ENCODE data around the gene TASOR2. TPM values are rescaled to one million over a fixed set of nuclear protein-coding genes. Genes with fewer than 3 reads are reported as not detected.

Gene TASOR2
- total RNA-seq, 1 donor = 97.4 TPM

DNA sequence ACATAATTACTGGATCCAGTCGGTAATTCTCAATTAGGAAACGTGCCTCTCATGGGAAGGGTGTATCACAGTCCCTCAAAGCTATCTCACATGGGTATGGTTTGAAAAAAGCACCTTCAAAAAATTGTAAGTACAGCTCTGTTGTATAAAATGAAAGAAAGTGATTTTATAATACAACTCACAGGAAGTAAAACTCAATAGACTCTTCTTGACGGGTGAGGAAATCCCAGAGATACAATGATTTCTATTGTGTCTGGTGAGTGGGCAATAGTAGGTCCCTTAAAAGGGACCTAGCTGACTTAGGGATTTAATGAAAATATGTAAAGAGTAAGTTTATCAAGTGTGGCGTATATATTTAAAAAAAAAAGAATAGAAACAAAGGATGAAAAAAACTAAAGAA, 27.0 kb downstream of the TASOR2 start:
- H3K27ac ChIP-seq (ENCODE audit: low read depth, low read length) = no peak overlapping the region
- H2AFZ ChIP-seq (ENCODE audit: low read length) = no peak overlapping the region
- H3K79me2 ChIP-seq (ENCODE audit: insufficient read depth, low read length) = peaks cover 75% of the 10 kb centered on the region
- H3K27me3 ChIP-seq (ENCODE audit: insufficient read depth, low read length) = no peaks in the 10 kb centered on the region
- H3K4me1 ChIP-seq (ENCODE audit: insufficient read depth, low read length) = no peaks in the 10 kb centered on the region
- H3K4me3 ChIP-seq (ENCODE audit: insufficient read depth, low read length) = no peak overlapping the region
- TF ChIP-seq, protein P1, sequence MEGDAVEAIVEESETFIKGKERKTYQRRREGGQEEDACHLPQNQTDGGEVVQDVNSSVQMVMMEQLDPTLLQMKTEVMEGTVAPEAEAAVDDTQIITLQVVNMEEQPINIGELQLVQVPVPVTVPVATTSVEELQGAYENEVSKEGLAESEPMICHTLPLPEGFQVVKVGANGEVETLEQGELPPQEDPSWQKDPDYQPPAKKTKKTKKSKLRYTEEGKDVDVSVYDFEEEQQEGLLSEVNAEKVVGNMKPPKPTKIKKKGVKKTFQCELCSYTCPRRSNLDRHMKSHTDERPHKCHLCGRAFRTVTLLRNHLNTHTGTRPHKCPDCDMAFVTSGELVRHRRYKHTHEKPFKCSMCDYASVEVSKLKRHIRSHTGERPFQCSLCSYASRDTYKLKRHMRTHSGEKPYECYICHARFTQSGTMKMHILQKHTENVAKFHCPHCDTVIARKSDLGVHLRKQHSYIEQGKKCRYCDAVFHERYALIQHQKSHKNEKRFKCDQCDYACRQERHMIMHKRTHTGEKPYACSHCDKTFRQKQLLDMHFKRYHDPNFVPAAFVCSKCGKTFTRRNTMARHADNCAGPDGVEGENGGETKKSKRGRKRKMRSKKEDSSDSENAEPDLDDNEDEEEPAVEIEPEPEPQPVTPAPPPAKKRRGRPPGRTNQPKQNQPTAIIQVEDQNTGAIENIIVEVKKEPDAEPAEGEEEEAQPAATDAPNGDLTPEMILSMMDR (IDR thresholded peaks at IDR 0.05; ENCODE audit: extremely low read depth, low read depth, low read length) = no peak
- no peaks in the 10 kb centered on the region for H3K9me3 ChIP-seq (ENCODE audit: low read depth, low read length)
- H3K4me2 ChIP-seq (ENCODE audit: insufficient read depth, low read length) = peak overlapping the region; percentile 45
- DNase-seq (ENCODE audit: insufficient read length, low spot score, missing footprints) = no peak
- no peaks in the 10 kb centered on the region for H3K36me3 ChIP-seq (ENCODE audit: insufficient read depth, low read length)
- no peaks in the 10 kb centered on the region for H4K20me1 ChIP-seq (ENCODE audit: insufficient read depth, low read length)

DNA sequence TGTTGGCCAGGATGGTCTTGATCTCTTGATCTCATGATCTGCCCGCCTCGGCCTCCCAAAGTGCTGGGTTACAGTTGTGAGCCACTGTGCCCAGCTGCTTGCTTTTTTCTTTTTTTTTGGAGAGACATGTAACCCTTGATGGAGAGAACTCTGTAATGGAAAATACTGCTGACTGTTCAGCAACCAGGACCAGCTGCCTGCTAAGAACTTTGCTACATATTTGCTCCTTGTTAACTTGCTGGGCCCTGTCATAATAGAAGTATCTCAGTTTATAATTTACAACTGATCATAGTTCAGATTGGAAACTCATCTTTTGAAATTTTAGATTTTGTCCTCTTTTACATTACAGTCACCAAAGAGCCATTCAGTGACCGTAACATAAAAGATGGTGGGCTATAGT, 34.9 kb downstream of the TASOR2 start:
- Histone ChIP-seq H3K79me2 (ENCODE audit: insufficient read depth, low read length) (peaks cover 40% of the 10 kb centered on the region), H3K9me3 (ENCODE audit: low read depth, low read length) (no peaks in the 10 kb centered on the region), H3K27ac (ENCODE audit: low read depth, low read length) (no peak overlapping the region), H2AFZ (ENCODE audit: low read length) (no peak overlapping the region), H3K36me3 (ENCODE audit: insufficient read depth, low read length) (peaks cover 25% of the 10 kb centered on the region), H3K4me3 (ENCODE audit: insufficient read depth, low read length) (no peak overlapping the region), H4K20me1 (ENCODE audit: insufficient read depth, low read length) (no peaks in the 10 kb centered on the region), H3K4me2 (ENCODE audit: insufficient read depth, low read length) (no peak overlapping the region), H3K4me1 (ENCODE audit: insufficient read depth, low read length) (no peaks in the 10 kb centered on the region), H3K27me3 (ENCODE audit: insufficient read depth, low read length) (no peaks in the 10 kb centered on the region)
- no peak for DNase-seq (ENCODE audit: insufficient read length, low spot score, missing footprints)
- TF ChIP-seq, protein P1 (IDR thresholded peaks at IDR 0.05; ENCODE audit: extremely low read depth, low read depth, low read length) = no peak

DNA sequence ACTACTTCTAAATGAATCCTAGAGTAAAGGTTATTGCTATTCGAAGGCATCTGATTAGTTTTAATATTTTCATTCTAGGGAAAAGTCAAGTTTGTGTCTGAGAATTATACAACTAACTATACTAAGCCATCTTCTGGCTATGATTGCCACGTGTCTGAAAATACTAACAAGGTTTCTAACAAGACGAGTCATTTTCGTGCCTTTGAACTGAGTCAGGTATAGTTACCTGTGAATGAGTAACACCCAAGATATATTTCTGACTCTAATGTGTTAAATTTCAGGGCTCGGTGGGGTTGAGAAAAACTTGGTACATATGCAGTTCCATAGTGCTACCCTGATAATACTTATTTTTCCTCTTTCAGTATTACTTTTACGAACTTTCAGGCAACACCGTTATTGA, 35.5 kb downstream of the TASOR2 start:
- TF ChIP-seq, protein P1 (IDR thresholded peaks at IDR 0.05; ENCODE audit: extremely low read depth, low read depth, low read length) = no peak
- no peak for DNase-seq (ENCODE audit: insufficient read length, low spot score, missing footprints)
- peaks cover 35% of the 10 kb centered on the region for H3K79me2 ChIP-seq (ENCODE audit: insufficient read depth, low read length)

DNA sequence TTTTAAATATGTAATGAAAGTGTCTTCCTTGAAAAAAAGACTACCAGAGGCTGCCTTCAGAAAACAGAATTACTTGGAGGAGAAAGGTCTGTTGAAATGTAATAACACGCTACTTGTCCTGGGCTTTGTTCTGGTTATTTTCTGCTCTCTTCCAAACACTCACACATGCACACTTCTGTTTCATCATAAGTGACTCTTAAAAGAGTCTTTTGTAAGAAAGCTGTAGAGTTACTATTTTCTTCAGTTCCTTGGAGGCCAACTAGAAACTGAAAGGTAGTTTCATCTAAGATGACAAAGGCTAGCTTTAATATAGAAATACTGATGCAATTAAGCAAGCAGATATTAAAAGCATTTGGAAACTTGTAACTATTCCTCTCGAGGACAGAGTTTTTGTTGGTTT, 39.1 kb downstream of the TASOR2 start:
- DNase-seq (ENCODE audit: insufficient read length, low spot score, missing footprints) = no peak
- H4K20me1 ChIP-seq (ENCODE audit: insufficient read depth, low read length) = no peaks in the 10 kb centered on the region
- H2AFZ ChIP-seq (ENCODE audit: low read length) = no peak overlapping the region
- H3K4me2 ChIP-seq (ENCODE audit: insufficient read depth, low read length) = no peak overlapping the region
- no peaks in the 10 kb centered on the region for H3K27me3 ChIP-seq (ENCODE audit: insufficient read depth, low read length)
- peaks cover 17% of the 10 kb centered on the region for H3K79me2 ChIP-seq (ENCODE audit: insufficient read depth, low read length)
- H3K4me3 ChIP-seq (ENCODE audit: insufficient read depth, low read length) = no peak overlapping the region
- H3K27ac ChIP-seq (ENCODE audit: low read depth, low read length) = no peak overlapping the region
- peaks cover 47% of the 10 kb centered on the region for H3K36me3 ChIP-seq (ENCODE audit: insufficient read depth, low read length)
- H3K9me3 ChIP-seq (ENCODE audit: low read depth, low read length) = no peaks in the 10 kb centered on the region
- H3K4me1 ChIP-seq (ENCODE audit: insufficient read depth, low read length) = no peaks in the 10 kb centered on the region
- TF ChIP-seq, protein P1 (IDR thresholded peaks at IDR 0.05; ENCODE audit: extremely low read depth, low read depth, low read length) = no peak

More for the DNA sequence above, 35.5 kb downstream of the TASOR2 start:
- H3K36me3 ChIP-seq (ENCODE audit: insufficient read depth, low read length) = peaks cover 28% of the 10 kb centered on the region
- no peak overlapping the region for H2AFZ ChIP-seq (ENCODE audit: low read length)
- no peak overlapping the region for H3K27ac ChIP-seq (ENCODE audit: low read depth, low read length)
- H4K20me1 ChIP-seq (ENCODE audit: insufficient read depth, low read length) = no peaks in the 10 kb centered on the region
- no peak overlapping the region for H3K4me2 ChIP-seq (ENCODE audit: insufficient read depth, low read length)
- H3K9me3 ChIP-seq (ENCODE audit: low read depth, low read length) = no peaks in the 10 kb centered on the region
- no peaks in the 10 kb centered on the region for H3K27me3 ChIP-seq (ENCODE audit: insufficient read depth, low read length)
- H3K4me3 ChIP-seq (ENCODE audit: insufficient read depth, low read length) = no peak overlapping the region
- H3K4me1 ChIP-seq (ENCODE audit: insufficient read depth, low read length) = no peaks in the 10 kb centered on the region
